Measurements from ENCODE around the gene TIMP3.
A peak's percentile ranks its signal among the peaks of the same experiment; 100 is the strongest.
"Not testable (repeated sequence)": the region's sequence is repeated elsewhere in the genome, so short reads cannot be mapped to it uniquely, and the experiment has no call there.

The TIMP3 gene

GRCh38 chr22:32858121-32858703 lies 56.7 kb downstream of the TIMP3 start:
- DNase-seq: no peak

- DNase-seq: no peak
Observed at GRCh38 chr22:32858957-32859356, 57.5 kb downstream of the TIMP3 start.

GRCh38 chr22:32859743-32860142 lies 58.2 kb downstream of the TIMP3 start:
- DNase-seq: no peak

- DNase-seq: no peak
Observed at GRCh38 chr22:32861330-32861729, 59.8 kb downstream of the TIMP3 start.

GRCh38 chr22:32862083-32862482 lies 60.6 kb downstream of the TIMP3 start:
- no peak for DNase-seq

GRCh38 chr22:32862936-32863661 lies 61.6 kb downstream of the TIMP3 start:
- no peak for DNase-seq

GRCh38 chr22:32864041-32864440 lies 62.5 kb downstream of the TIMP3 start:
- no peak for DNase-seq

GRCh38 chr22:32864596-32864995 lies 63.1 kb downstream of the TIMP3 start:
- DNase-seq: no peak

GRCh38 chr22:32866953-32867352 lies 65.4 kb downstream of the TIMP3 start:
- DNase-seq: no peak

- no peak for DNase-seq
Observed at GRCh38 chr22:32868946-32869345, 67.4 kb downstream of the TIMP3 start.

- DNase-seq: no peak
Observed at GRCh38 chr22:32870474-32870873, 69.0 kb downstream of the TIMP3 start.

- DNase-seq: not testable (repeated sequence)
Observed at GRCh38 chr22:32873604-32874003, 72.1 kb downstream of the TIMP3 start.

GRCh38 chr22:32874385-32874784 lies 72.9 kb downstream of the TIMP3 start:
- DNase-seq: no peak

GRCh38 chr22:32874976-32875375 lies 73.5 kb downstream of the TIMP3 start:
- no peak for DNase-seq

- no peak for DNase-seq
Observed at GRCh38 chr22:32876516-32876915, 75.0 kb downstream of the TIMP3 start.

GRCh38 chr22:32877196-32877595 lies 75.7 kb downstream of the TIMP3 start:
- DNase-seq: no peak

- DNase-seq: no peak
Observed at GRCh38 chr22:32879550-32879949, 78.0 kb downstream of the TIMP3 start.

- no peak for DNase-seq
Observed at GRCh38 chr22:32880061-32880460, 78.6 kb downstream of the TIMP3 start.

- DNase-seq: no peak
Observed at GRCh38 chr22:32880505-32880892, 79.0 kb downstream of the TIMP3 start.

GRCh38 chr22:32880893-32881596 lies 79.5 kb downstream of the TIMP3 start:
- peak; percentile 42 for DNase-seq

- no peak for DNase-seq
Observed at GRCh38 chr22:32882360-32882755, 80.9 kb downstream of the TIMP3 start.

- no peak for DNase-seq
Observed at GRCh38 chr22:32882774-32883530, 81.4 kb downstream of the TIMP3 start.

GRCh38 chr22:32887324-32887980 lies 85.9 kb downstream of the TIMP3 start:
- no peak for DNase-seq
